GM19193 (cell line): ENCODE measurements around the gene OPRD1.

ENCODE experiments used
- POLR2A ChIP-seq: IDR thresholded peaks from 4 replicates; pipeline ENCODE4 v1.6.1; 2011; ENCODE audit not compliant: insufficient read depth, insufficient read length; ENCODE audit errors: extremely low read depth

Gene OPRD1

GRCh38 chr1:28792644-28793121 is 19.3 kb upstream of the OPRD1 start:
- no peak for TF ChIP-seq POLR2A

GRCh38 chr1:28796352-28797211 is 15.4 kb upstream of the OPRD1 start:
- no peak for TF ChIP-seq POLR2A

GRCh38 chr1:28800324-28800723 is 11.6 kb upstream of the OPRD1 start:
- no peak for TF ChIP-seq POLR2A

- TF ChIP-seq POLR2A, result no peak
Measured at GRCh38 chr1:28801461-28801860, 10.5 kb upstream of the OPRD1 start.

GRCh38 chr1:28803051-28803450 is 8.9 kb upstream of the OPRD1 start:
- no peak for TF ChIP-seq POLR2A

- TF ChIP-seq POLR2A, result no peak
Measured at GRCh38 chr1:28803662-28804061, 8.3 kb upstream of the OPRD1 start.

GRCh38 chr1:28804071-28804470 is 7.9 kb upstream of the OPRD1 start:
- no peak for TF ChIP-seq POLR2A

GRCh38 chr1:28807046-28807445 is 4.9 kb upstream of the OPRD1 start:
- TF ChIP-seq POLR2A, result no peak

- TF ChIP-seq POLR2A, result no peak
Measured at GRCh38 chr1:28807986-28808385, 4.0 kb upstream of the OPRD1 start.

- TF ChIP-seq POLR2A, result no peak
Measured at GRCh38 chr1:28811369-28811765, 603 bp upstream of the OPRD1 start.

- TF ChIP-seq POLR2A, result no peak
Measured at GRCh38 chr1:28812669-28813468, 899 bp downstream of the OPRD1 start.

- TF ChIP-seq POLR2A, result no peak
Measured at GRCh38 chr1:28813931-28814465, 2.0 kb downstream of the OPRD1 start.

GRCh38 chr1:28815533-28816185 is 3.7 kb downstream of the OPRD1 start:
- TF ChIP-seq POLR2A, result no peak

GRCh38 chr1:28817133-28817532 is 5.2 kb downstream of the OPRD1 start:
- TF ChIP-seq POLR2A, result no peak

- TF ChIP-seq POLR2A, result no peak
Measured at GRCh38 chr1:28819020-28819419, 7.0 kb downstream of the OPRD1 start.

GRCh38 chr1:28822799-28823198 is 10.8 kb downstream of the OPRD1 start:
- no peak for TF ChIP-seq POLR2A

- TF ChIP-seq POLR2A, result no peak
Measured at GRCh38 chr1:28830814-28831213, 18.8 kb downstream of the OPRD1 start.
